GM19035 (cell line): ENCODE data around the gene OGFOD3.
"Not testable (repeated sequence)": the region's sequence is repeated elsewhere in the genome, so short reads cannot be mapped to it uniquely, and the experiment has no call there.

Source experiments
- ATAC-seq: cut with Tn5 transposase; IDR thresholded peaks from one replicate; pipeline ENCODE4 v1.9.1; 2021; ENCODE audit not compliant: unreplicated experiment

The OGFOD3 gene

GRCh38 chr17:82435601-82436583, 17.5 kb upstream of the OGFOD3 start:
- no peak for ATAC-seq

DNA sequence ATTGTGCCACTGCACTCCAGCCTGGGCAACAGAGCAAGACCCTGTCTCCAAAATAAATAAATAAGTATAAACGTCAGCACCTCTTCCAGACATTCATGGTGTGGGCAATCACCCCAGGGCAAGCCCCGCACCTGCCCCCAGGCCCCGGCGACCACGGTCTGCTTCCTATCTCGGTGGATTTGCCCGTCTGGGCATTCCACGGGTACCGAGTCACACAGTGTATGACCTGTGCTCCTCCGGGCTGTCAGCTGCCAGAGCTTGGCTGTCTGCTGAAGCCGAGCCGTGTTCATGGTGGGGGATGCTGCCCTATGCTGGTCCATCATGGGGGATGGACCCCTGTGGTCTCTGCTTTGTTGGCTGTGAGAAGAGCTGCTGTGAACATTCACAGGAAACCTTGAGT, 16.7 kb upstream of the OGFOD3 start:
- ATAC-seq = no peak

- no peak for ATAC-seq
Measured at GRCh38 chr17:82434216-82434565, 15.8 kb upstream of the OGFOD3 start.

- ATAC-seq = no peak
Measured at GRCh38 chr17:82433560-82434215, 15.3 kb upstream of the OGFOD3 start.

DNA sequence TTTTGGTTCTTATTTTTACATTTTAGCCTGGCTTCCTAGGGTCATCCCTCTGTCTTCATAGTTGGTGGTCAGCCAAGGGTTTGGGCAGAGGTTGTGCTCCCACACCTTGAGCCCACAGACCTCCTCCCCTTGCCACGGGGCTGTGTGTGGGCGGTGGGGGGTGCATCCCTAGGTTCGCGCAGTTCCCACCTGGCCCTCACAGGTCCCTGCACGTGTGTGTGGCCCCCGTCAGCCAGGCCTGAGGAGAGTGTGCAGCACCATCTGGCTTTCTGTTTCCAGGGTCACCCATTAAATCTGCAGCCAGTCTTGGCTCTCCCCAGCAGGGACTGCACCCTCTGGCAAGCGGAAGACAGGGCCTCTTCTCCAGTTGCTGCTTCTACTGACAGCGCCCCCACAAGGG, 13.6 kb upstream of the OGFOD3 start:
- ATAC-seq = no peak

DNA sequence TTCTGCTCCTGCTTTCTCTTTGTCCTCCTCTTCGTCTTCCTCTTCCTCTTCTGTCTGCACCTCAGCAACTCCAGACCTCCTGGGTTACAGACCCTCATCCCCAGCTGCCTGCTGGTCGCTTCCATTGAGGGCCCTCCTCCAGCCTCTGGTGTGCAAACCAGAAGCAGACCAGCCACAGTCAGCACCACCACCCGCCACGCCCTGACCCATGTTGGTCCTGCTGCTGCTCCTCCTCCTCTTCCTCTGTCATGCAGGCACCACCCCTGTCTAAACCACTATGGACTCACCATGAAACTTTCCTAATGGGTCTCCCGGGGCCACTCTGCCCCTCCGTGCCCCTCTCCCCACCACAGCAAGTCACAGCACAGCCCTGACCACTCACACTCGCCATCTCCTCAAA, 11.4 kb upstream of the OGFOD3 start:
- ATAC-seq = no peak

DNA sequence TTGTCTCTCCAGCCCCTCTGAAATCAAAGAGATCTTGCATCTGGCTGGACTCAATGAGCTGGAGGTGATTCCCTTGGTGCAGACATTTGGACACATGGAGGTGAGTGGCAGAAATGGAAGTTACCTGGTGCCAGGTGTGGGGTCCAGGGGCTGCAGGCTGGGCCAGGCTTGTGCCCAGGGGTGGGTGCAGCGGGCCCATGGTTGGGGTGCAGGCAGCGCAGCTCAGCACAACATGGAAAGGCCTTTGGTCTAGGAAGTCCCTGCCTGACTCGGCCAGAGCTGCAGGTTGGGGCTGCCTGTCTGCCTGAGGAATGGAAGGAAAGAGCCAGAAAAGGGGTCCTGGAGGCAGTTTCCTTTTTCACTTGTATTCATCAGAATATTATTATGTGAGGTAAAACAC, 10.2 kb upstream of the OGFOD3 start:
- no peak for ATAC-seq

DNA sequence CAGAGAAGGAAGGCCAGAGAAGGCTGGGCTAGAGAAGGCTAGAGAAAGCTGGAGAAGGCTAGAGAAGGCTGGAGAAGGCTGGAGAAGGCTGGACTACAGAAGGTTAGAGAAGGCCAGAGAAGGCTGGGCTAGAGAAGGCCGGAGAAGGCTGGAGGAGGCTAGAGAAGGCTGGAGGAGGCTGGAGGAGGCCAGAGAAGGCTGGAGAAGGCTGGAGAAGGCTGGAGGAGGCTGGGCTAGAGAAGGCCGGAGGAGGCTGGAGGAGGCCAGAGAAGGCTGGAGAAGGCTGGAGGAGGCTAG, 6.4 kb upstream of the OGFOD3 start:
- ATAC-seq = no peak

- ATAC-seq = no peak
Measured at GRCh38 chr17:82424001-82424862, 5.8 kb upstream of the OGFOD3 start.

- no peak for ATAC-seq
Measured at GRCh38 chr17:82419540-82419939, 1.2 kb upstream of the OGFOD3 start.

GRCh38 chr17:82416771-82417170, 1.6 kb downstream of the OGFOD3 start:
- no peak for ATAC-seq

DNA sequence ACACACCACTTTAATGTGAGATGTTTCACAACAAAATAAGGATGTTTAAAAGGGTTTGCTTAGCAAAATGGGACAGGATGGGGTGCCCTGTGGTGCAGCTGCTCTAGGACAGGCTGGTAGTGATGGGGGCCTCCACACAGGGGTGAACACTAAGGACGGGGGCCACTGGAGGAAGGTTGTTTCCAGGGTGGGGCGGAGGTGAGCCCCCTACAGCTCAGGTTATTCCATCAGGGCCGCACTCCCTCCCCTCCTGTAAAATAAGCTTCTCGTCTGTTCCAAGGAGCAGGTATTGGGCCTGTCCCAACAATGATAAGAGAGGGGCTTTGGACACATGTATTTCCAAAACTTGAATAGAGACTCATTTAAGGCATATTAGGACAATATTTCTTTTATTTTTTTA, 2.1 kb downstream of the OGFOD3 start:
- ATAC-seq = no peak

DNA sequence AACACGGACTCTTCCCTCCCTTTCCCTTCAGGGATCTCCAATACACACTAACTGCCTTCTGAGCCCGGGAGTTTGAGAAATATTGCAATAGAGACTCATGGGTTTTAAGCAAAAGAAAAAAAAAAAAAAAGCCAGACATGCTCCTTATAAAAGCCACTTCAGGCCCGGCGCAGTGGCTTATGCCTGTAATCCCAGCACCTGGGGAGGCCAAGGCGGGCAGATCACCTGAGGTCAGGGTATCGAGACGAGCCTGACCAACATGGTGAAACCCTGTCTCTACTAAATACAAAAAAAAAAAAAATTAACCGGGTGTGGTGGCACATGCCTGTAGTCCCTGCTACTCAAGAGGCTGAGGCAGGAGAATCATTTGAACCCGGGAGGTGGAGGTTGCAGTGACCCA, 2.6 kb downstream of the OGFOD3 start:
- ATAC-seq = no peak

DNA sequence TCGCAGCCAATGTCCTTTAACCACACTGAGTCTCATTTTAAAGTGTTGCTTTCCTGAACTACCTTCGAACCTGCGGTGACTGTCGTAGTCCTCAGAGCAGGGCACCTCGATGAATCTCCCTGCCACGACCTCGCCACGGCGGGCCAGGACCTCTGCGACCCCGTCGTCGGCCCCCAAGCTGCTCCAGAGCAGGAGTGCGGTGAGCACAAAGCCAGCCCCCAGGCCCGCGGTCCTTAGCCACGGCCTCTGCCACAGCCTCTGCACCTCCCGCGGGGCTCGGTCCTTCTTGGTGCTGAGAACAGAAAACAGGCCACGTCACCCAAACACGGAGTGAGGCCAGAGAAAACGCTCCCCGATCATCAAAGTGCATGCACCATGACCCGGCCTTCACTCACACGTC, 3.0 kb downstream of the OGFOD3 start:
- ATAC-seq = no peak

GRCh38 chr17:82414548-82415281, 3.7 kb downstream of the OGFOD3 start:
- ATAC-seq = no peak

GRCh38 chr17:82412535-82413520, 5.6 kb downstream of the OGFOD3 start:
- no peak for ATAC-seq

DNA sequence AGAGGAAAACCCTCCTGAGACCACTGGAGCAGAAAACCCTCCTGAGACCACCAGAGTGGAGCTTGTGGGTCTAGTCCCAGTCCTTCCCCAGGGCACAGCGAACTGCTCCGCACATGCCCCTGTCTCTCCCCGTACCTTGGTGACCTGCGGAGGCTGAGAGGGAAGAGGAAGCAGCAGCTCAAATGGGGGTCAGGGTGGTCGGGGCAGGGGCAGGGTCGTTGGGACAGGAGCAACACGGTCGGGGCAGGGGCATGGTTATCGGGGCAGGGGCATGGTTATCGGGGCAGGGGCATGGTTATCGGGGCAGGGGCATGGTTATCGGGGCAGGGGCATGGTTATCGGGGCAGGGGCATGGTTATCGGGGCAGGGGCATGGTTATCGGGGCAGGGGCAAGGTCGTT, 6.3 kb downstream of the OGFOD3 start:
- not testable (repeated sequence) for ATAC-seq

DNA sequence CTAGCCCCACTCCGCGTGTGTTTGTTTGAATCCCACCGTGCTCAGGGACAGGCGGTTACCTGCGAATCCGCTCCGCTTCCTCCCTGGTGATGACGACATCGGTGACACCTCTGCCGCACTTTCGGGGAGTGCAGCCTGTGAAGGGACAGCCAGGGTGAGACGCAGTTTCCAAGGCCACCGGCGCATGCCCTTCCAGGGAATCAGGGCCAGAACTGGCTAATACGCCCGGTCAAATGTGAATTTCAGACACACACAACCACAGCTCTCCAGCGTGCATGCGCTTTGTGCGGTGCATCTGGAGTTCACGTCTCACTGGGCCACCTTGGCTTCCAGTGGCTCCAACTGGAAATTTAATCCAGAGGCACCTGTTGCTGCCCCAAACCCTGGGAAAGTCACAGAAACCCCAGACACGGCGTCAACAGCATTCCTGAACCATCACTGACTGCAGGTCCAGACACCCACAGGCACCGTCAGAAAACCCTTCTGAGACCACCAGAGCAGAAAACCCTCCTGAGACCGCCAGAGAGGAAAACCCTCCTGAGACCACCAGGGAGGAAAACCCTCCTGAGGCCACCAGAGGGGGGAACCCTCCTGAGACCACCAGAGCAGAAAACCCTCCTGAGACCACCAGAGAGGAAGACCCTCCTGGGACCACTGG, 6.9 kb downstream of the OGFOD3 start:
- no peak for ATAC-seq

- ATAC-seq = no peak
Measured at GRCh38 chr17:82410014-82410716, 8.2 kb downstream of the OGFOD3 start.
